SK-N-SH treated with all-trans-retinoic acid at 6 μM for 48 hours (cell line): Measurements from ENCODE around the gene DLG5.
"Not testable (repeated sequence)": the region's sequence is repeated elsewhere in the genome, so short reads cannot be mapped to it uniquely, and the experiment has no call there.

ENCODE experiments used
- ATAC-seq: fragments of 200-7000 bp; cut with Tn5 transposase; 3 replicates; pipeline ENCODE4 v1.9.1; 2020; ENCODE audit warnings: mild to moderate bottlenecking, moderate library complexity
- ARNTL ChIP-seq: fragments of 450-650 bp; formaldehyde crosslinking; IDR thresholded peaks from 2 replicates; pipeline ENCODE4 v1.5.0; 2020; ENCODE audit warnings: low read depth, mild to moderate bottlenecking, moderate library complexity, borderline replicate concordance
- CSDC2 ChIP-seq: fragments of 250-450 bp; sonication (Bioruptor Pico); IDR thresholded peaks from 2 replicates; pipeline ENCODE4 v1.5.0; 2020; ENCODE audit warnings: mild to moderate bottlenecking, moderate library complexity
- CSRNP3 ChIP-seq: fragments of 250-450 bp; sonication (Bioruptor Pico); IDR thresholded peaks from 2 replicates; pipeline ENCODE4 v1.5.1; 2021; ENCODE audit warnings: mild to moderate bottlenecking, moderate library complexity
- ESRRG ChIP-seq: fragments of 250-450 bp; sonication (Bioruptor Pico); IDR thresholded peaks from 2 replicates; pipeline ENCODE4 v1.6.1; 2021; ENCODE audit warnings: mild to moderate bottlenecking
- GLIS3 ChIP-seq: fragments of 250-450 bp; sonication (Bioruptor Pico); IDR thresholded peaks from 2 replicates; pipeline ENCODE4 v1.5.0; 2020; ENCODE audit warnings: mild to moderate bottlenecking, moderate library complexity
- ISL1 ChIP-seq: fragments of 250-450 bp; sonication (Bioruptor Pico); IDR thresholded peaks from 2 replicates; pipeline ENCODE4 v2.1.2; 2022; ENCODE audit warnings: mild to moderate bottlenecking, moderate library complexity
- OSR1 ChIP-seq: fragments of 250-450 bp; sonication (Bioruptor Pico); IDR thresholded peaks from 2 replicates; pipeline ENCODE4 v1.8.0; 2022; ENCODE audit warnings: moderate library complexity, mild to moderate bottlenecking, inconsistent platforms
- PATZ1 ChIP-seq: fragments of 250-450 bp; sonication (Bioruptor Pico); IDR thresholded peaks from 2 replicates; pipeline ENCODE4 v1.8.0; 2020; ENCODE audit warnings: mild to moderate bottlenecking, moderate library complexity, borderline replicate concordance
- POU6F1 ChIP-seq: fragments of 250-450 bp; sonication (Bioruptor Pico); IDR thresholded peaks from 2 replicates; pipeline ENCODE4 v1.8.0; 2021; ENCODE audit warnings: low read depth, mild to moderate bottlenecking, moderate library complexity, borderline replicate concordance
- PPARA ChIP-seq: fragments of 250-450 bp; sonication (Bioruptor Pico); IDR thresholded peaks from 2 replicates; pipeline ENCODE4 v1.5.0; 2020; ENCODE audit warnings: mild to moderate bottlenecking, borderline replicate concordance
- RARB ChIP-seq: fragments of 250-450 bp; sonication (Bioruptor Pico); IDR thresholded peaks from 2 replicates; pipeline ENCODE4 v1.8.0; 2021; ENCODE audit warnings: mild to moderate bottlenecking, moderate library complexity
- SNAI2 ChIP-seq: fragments of 250-450 bp; sonication (Bioruptor Pico); IDR thresholded peaks from 2 replicates; pipeline ENCODE4 v1.5.0; 2020; ENCODE audit warnings: mild to moderate bottlenecking, moderate library complexity
- TCF4 ChIP-seq: fragments of 250-450 bp; sonication (Bioruptor Pico); IDR thresholded peaks from 2 replicates; pipeline ENCODE4 v1.8.0; 2021; ENCODE audit warnings: mild to moderate bottlenecking, moderate library complexity, borderline replicate concordance
- TOX ChIP-seq: fragments of 250-450 bp; sonication (Bioruptor Pico); IDR thresholded peaks from 2 replicates; pipeline ENCODE4 v1.8.0; 2021; ENCODE audit warnings: mild to moderate bottlenecking, moderate library complexity, borderline replicate concordance
- ZC3H10 ChIP-seq: fragments of 250-450 bp; sonication (Bioruptor Pico); IDR thresholded peaks from 2 replicates; pipeline ENCODE4 v1.5.1; 2021; ENCODE audit warnings: mild to moderate bottlenecking, moderate library complexity
- ZFP3 ChIP-seq: fragments of 250-450 bp; sonication (Bioruptor Pico); IDR thresholded peaks from 2 replicates; pipeline ENCODE4 v1.5.0; 2020; ENCODE audit warnings: mild to moderate bottlenecking, moderate library complexity
- ZFP30 ChIP-seq: fragments of 450-650 bp; formaldehyde crosslinking; IDR thresholded peaks from 2 replicates; pipeline ENCODE4 v1.5.0; 2022; ENCODE audit warnings: mild to moderate bottlenecking, moderate library complexity
- ZNF70 ChIP-seq: fragments of 450-650 bp; formaldehyde crosslinking; IDR thresholded peaks from 2 replicates; pipeline ENCODE4 v1.5.0; 2020; ENCODE audit warnings: mild to moderate bottlenecking, moderate library complexity
- ZNF8 ChIP-seq: fragments of 450-650 bp; formaldehyde crosslinking; IDR thresholded peaks from 2 replicates; pipeline ENCODE4 v1.5.0; 2020; ENCODE audit warnings: mild to moderate bottlenecking, moderate library complexity
- TF ChIP-seq, protein P1 (sequence below): fragments of 250-450 bp; sonication (Bioruptor Pico); IDR thresholded peaks from 2 replicates; pipeline ENCODE4 v1.5.1; 2020; ENCODE audit warnings: low read depth, mild to moderate bottlenecking, moderate library complexity

DLG5 gene

DNA sequence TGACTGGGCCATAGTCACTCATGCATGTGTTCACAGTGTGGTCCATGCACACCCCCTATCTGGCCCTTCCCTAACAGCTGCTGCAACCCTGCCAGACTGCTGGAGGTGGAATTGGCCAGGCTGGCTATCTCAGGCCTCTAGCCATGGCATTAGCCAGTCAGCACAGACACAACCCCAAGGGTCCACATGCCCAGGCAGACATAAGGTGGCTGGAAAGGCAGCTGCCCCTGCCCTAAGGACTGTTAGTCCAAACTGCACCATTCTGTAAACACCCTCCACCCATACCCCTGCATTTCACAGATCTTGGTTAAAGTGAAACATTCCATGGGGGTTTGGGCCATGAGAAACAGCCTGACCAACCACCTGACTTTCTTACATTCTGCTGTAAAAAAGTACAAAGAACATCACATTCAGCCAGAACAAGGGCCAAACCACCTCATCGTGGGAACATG lies 151.6 kb downstream of the DLG5 start:
- no peak for TF ChIP-seq POU6F1 (CRISPR knock-in tag)
- no peak for TF ChIP-seq ISL1 (CRISPR knock-in tag)
- TF ChIP-seq TOX (CRISPR knock-in tag) = no peak
- no peak for TF ChIP-seq PATZ1 (CRISPR knock-in tag)
- no peak for ATAC-seq

DNA sequence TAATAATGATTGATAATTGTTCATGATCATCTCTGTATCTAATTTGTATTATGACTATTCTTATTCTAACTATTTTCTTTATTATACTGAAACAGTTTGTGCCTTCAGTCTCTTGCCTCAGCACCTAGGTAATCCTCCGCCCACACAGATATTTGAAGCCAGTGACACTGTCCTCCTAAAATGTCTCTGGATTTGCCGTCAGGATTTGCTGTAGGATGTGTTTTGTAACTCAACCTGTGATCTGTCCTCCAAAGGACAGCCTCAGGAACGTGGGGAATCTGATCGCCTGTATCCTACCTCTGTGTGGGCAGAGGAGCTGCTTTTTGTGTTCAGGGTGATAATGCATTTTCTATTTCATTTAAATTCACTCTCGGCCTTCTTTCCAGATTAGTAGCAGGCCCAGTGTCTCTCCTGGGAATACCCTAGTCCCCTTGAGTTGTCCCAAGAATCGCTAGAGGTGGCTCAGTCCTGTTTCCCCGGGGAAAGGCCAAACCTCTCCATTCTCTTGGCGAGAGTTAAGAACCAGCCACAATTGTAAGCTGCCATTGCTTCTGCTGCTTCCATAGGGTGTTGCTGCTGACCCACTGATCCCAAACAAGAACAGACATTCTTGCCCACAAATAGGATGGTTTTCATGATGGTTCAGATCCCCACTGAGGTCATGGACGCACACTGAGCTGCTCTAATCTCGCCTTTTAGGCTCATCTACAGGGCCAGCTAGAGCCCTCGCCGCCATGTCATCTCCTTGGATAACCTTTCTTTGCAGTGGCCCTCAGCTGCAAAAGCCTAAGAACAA lies 152.7 kb downstream of the DLG5 start:
- no peak for TF ChIP-seq ZNF8
- TF ChIP-seq ZFP30 = no peak
- no peak for TF ChIP-seq ARNTL (CRISPR knock-in tag)
- no peak for TF ChIP-seq SNAI2 (CRISPR knock-in tag)
- no peak for TF ChIP-seq OSR1
- TF ChIP-seq CSRNP3 = no peak
- TF ChIP-seq ZC3H10 (CRISPR knock-in tag) = no peak
- TF ChIP-seq TCF4 (CRISPR knock-in tag) = no peak
- TF ChIP-seq ZFP3 (CRISPR knock-in tag) = no peak
- no peak for TF ChIP-seq ESRRG (CRISPR knock-in tag)
- no peak for TF ChIP-seq ZNF70
- TF ChIP-seq CSDC2 (CRISPR knock-in tag) = no peak
- no peak for ATAC-seq

GRCh38 chr10:77772852-77773600 lies 153.5 kb downstream of the DLG5 start:
- ATAC-seq = not testable (repeated sequence)

GRCh38 chr10:77771851-77772250 lies 154.7 kb downstream of the DLG5 start:
- ATAC-seq = no peak
- TF ChIP-seq, protein P1, sequence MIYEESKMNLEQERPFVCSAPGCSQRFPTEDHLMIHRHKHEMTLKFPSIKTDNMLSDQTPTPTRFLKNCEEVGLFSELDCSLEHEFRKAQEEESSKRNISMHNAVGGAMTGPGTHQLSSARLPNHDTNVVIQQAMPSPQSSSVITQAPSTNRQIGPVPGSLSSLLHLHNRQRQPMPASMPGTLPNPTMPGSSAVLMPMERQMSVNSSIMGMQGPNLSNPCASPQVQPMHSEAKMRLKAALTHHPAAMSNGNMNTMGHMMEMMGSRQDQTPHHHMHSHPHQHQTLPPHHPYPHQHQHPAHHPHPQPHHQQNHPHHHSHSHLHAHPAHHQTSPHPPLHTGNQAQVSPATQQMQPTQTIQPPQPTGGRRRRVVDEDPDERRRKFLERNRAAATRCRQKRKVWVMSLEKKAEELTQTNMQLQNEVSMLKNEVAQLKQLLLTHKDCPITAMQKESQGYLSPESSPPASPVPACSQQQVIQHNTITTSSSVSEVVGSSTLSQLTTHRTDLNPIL (CRISPR knock-in tag) = no peak
- TF ChIP-seq ESRRG (CRISPR knock-in tag) (no peak), PPARA (CRISPR knock-in tag) (no peak), ARNTL (CRISPR knock-in tag) (no peak), RARB (no peak), ZNF8 (no peak), ZC3H10 (CRISPR knock-in tag) (no peak), ZFP3 (CRISPR knock-in tag) (no peak), TOX (CRISPR knock-in tag) (no peak), TCF4 (CRISPR knock-in tag) (no peak), SNAI2 (CRISPR knock-in tag) (no peak), GLIS3 (CRISPR knock-in tag) (no peak), PATZ1 (CRISPR knock-in tag) (no peak), ZFP30 (no peak), OSR1 (no peak), ISL1 (CRISPR knock-in tag) (no peak)
